GM21737 (cell line): ENCODE data around the gene MBOAT1.
"Not testable (repeated sequence)": the region's sequence is repeated elsewhere in the genome, so short reads cannot be mapped to it uniquely, and the experiment has no call there.

Experiments used
- ATAC-seq: cut with Tn5 transposase; IDR thresholded peaks from one replicate; pipeline ENCODE4 v1.9.1; 2021; ENCODE audit warnings: mild to moderate bottlenecking, moderate library complexity; ENCODE audit not compliant: unreplicated experiment

Gene MBOAT1

DNA sequence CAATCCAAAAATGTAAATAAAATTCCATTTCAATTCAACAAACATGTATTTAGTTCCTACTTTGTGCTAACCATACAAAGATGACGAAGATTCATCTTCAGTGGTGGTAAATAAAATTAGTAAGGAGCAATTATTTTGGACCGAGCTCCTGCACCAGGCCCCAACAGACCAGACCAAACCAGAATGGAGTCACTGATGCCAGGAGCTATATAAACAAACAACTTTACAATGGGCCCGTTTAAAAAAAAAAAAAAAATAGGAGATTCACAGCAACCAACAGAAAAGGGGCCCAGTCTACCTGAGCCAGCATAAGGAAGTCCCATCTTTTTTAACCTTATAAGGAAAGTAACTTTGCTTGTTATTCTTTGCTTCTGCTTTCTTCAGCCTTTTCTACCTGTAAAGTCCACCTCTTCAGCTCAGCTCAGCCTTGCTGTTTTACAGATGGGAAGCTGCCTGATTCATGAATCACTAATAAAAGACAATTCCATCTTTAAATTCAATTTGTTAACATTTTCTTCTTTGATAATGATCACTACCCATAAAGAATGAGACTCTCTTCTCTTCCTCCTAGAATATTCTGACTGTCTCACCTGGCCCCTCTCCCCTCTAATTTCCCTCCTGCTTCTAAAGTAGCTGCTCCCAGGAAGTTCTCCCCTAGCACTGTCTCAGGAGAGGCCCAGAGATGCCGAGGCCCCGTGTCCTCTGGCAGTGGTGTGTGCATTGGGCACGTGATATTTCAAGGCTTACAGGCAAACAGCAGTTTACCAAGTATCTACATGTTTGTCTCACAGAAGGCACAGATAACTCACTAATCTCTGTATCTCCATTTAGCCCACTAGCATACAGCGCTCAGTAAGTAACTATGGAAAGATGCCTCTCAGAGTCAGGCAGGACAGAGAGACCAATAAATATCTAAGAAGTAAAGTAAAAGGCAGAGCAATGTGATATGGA is 8.4 kb downstream of the MBOAT1 start:
- no peak for ATAC-seq

DNA sequence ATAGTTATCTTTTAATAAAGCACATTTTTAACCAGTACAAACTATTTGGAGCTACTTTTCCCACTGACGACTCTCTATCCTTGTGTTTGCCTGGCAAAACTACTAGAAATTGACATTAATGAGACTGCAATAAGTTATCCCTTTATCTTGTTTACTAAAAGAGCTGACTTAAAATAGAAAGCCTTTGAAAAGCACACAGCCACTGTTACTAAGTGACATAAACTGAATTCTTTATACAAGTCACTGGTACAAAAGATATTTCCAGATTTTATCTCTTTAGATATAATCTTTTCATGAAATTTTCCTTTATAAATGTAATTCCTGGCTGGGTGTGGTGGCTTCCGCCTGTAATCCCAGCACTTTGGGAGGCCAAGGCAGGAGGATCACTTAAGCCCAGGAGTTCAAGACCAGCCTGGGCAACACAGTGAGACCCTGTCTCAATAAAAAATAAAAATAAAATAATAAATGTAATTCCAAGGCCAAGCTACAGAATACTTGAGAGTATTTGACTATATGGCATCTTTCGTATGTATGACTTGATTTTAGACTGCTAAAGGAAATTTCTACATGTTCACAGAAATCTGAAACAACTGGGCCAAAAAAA is 9.5 kb downstream of the MBOAT1 start:
- ATAC-seq = no peak

DNA sequence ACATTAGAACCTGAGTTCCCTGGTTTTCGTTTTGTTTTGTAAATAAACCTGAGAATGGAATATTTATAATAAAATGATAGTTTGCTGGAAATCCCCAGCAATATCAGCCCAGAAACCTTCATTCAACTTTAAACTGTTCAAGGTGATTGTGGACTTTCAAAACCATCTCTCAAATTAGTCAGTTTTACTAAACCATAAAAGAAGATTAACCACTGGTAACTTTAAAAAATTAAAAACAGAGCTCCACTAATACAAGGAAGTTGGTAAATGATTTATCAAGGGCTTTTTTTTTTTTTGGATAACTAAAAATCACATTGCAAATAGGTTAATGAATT is 10.0 kb downstream of the MBOAT1 start:
- ATAC-seq = no peak

DNA sequence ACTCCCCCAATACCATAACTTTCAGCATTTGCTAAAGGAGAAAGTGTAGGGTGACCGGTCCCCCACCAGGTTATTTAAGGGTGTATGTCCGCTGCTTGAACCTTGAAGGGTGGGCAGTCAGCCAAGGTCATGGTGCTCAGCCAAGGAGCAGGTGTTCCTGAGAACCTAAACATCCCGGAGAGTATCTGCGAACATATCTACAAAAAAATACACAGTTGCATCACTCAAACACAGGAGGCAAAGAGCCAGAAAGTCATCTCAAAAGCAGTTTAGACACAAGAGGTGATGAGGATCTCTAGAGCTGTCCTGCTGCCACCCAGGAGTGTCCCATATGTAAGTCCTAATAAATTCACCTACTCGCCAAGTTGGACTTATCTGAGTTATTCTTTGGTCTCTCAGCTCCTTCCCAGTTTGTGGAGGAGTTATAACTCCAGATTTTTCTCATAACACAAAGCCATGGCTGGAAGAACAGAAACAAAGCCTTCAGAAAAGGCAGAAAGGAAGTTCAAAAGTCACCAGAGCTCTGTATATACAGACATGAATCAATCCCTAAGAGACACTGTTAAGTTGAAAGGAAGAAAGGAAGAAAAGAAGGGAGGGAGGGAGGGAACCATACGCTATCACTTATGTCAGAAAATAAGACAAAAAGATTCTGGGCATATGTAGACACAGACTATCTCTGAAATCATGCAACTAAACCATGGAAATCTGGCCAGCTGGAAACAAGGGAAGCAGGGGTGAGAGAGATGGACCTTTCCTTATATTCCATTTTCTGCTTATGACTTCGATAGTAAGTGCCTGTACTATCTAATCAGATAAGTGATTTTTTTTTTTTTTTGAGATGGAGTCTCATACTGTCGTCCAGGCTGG is 11.3 kb downstream of the MBOAT1 start:
- no peak for ATAC-seq

DNA sequence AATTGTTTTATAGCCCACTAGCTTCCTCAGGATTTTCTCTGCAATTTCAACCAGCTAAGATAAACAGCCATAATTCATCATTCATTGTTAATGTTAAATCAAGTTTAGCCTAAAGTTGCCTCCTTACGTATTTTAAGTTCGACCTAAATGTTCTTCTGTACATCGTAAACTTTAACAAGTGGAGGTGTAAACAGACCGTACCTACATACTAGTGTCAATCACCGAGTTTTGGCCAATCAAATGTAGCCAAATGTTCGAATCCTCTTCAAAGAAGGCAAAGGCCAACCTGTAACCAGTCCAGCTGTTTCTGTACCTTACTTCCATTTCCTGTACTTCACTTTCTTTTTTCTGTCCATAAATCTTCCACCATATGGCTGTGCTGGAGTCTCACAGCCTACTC is 13.5 kb downstream of the MBOAT1 start:
- no peak for ATAC-seq

DNA sequence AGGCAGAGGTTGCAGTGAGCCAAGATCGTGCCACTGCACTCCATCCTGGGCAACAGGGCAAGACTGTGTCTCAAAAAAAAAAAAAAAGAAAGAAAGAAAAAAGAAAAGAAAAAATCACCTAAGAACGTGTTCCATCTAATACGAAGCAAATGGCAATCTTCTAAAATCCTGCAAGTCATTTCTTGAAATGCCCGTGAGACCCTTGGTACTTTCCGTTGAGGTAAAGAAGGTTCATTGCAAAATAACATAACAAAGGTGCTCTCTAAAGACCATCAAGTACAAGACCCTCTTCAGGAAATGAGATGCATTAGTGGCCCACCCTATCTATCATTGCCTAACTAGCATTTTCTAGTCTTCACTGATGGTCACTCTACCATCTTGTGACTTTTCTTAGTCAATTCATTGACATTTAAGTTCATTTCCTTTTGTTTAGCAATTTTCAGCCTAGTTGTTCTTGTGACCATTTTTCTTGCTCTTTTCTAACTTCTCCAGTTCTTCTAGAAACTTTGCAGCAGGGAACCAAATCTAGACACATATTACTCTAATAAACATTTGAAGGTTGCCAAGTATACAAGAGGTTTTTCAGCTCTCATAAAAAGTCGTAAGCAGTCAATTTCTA is 14.0 kb downstream of the MBOAT1 start:
- no peak for ATAC-seq

DNA sequence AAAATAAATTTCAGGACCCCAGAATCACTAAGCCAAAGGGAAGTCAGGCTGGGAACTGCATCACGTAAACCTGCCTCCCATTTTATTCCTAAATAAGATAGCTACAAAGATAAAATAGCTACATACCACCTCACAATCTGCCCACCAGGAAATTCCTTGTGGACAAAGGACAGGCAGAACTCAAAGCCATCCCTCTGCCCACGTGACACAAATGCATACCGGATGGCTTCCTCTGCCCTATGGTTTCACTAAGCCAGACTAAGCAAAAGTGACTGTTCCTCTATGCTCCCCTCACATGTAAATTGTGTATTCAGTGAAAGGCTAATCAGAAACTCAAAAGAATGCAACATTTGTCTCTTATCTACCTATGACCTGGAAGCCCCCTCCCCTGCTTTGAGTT is 15.0 kb downstream of the MBOAT1 start:
- ATAC-seq = no peak

DNA sequence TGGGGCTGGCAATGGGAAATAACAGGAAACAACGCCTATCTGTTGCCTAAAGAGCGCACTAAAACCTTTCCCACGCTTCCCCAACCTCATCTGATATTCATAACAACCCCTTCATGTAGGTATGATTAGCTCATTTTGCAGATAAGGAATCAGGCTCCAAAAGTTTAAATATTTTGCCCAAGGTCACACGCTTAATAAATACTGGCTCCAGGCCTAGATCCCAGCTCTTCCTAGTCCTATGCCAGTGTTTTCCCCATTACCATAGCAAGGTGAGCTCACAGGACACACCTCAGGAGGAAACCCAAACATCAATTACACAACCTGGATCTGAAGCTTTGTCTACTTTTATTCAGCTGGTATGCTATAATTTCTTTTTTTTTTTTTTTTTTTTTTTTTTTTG is 19.6 kb downstream of the MBOAT1 start:
- ATAC-seq = no peak

DNA sequence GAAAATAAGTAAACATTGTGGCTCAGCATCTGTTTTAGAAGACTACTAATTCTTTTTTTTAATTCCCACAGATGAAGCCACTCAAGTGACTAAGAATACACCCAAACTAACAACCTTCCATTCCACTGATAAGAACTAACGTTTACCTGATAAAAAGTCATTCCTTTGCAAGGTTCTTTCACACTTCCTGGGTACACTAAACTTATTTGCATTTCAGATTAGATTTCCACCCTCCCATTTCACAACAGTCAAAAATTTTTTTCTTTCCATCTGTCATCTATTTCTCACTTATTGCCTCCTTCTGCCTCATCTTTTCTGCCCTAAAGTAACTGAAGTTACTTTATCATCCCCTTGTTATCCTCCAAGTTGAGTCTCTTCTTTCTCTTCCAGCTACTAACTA is 20.3 kb downstream of the MBOAT1 start:
- ATAC-seq = no peak

DNA sequence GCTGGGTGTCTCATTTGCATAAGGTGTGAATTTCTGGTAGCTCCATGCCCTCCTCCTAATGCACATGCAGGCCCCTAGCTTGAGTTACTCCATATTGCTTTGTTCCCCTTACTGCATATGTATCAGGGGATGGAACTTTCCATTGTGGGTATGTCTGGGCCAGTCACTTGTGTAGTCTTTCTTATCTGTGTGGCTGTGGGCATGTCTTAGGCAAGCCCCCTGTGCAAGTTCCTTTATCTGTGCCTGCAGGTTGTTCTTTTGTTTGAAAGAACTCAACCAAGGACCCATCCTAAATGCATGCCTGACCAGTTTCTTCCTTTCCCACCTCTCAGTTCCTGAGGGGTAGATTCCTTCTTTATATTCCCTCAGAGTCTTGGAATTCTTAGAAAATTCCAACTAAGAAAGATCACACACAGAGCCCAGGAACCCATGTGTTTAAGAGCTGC is 23.6 kb downstream of the MBOAT1 start:
- ATAC-seq = no peak

DNA sequence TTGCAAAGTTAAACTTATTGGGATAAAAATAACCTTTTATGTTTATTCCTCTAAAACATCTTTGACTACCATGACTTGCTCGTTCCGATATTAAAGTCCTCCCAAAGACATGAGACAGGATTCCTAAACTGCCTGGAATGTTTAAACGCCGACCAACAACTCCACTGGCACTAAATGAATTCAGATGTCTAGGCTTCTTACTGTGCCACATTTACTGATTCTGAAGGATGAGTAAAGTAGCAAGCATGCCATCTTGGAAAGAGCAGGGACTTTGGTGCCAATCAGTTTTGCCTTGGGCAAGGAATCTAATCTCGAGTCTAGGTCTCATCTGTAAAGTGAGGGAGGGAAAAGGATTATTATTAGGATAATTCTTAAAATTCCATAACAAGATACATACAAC is 25.3 kb downstream of the MBOAT1 start:
- no peak for ATAC-seq

DNA sequence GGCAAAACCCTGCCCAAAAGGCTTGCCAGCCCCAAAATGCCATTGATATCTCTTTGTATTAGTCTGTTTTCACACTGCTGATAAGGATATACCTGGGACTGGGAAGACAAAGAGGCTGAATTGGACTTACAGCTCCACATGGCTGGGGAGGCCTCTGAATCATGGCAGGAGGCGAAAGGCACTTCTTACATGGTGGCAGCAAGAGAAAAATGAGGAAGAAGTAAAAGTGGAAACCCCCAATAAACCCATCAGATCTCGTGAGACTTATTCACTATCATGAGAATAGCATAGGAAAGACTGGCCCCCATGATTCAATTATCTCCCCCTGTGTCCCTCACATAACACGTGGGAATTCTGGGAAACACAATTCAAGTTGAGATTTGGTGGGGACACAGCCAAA is 28.6 kb downstream of the MBOAT1 start:
- ATAC-seq = no peak

DNA sequence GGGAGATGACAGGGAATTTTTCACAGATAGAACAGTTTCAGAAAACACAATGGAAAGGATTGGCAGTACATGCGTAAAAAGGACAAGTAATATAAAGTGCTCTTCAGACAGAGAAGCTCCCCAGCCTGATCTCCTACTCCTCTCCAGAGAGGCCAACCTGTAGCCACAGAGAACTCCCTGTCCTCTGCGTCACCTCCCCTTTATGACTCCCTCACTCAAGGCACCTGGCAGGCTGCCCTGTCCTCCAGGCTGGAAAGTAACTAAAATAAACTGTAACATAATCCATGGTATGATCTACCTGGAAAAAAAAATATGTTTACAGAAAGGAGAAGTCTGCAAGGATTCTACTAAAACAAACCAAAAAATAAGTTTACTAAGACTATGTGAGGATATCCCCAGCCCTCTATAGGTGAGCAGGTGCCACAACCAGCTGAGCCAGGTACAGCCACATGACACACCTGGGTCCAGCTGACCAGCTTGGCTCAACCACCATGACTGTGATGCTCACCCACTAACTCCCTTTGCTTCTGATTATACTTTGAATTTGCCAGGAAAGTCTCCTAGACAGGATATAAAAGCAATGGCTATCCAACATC is 29.2 kb downstream of the MBOAT1 start:
- ATAC-seq = no peak

DNA sequence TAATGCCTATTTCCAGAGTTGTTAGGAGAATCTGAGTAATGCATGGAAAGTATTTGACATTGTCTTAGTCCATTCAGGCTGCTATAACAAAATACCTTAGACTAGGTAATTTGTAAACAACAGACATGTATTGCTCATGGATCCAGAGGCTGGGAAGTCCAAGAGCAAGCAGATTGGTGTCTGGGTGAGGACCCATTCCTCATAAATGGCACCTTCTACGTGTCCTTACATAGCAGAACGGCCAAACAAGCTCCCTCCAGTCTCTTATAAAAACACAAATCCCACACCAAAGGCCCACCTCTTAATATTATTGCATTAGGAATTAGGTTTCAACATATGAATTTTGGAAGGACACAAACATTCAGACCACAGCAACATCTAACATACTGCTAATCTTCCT is 30.2 kb downstream of the MBOAT1 start:
- ATAC-seq = no peak

DNA sequence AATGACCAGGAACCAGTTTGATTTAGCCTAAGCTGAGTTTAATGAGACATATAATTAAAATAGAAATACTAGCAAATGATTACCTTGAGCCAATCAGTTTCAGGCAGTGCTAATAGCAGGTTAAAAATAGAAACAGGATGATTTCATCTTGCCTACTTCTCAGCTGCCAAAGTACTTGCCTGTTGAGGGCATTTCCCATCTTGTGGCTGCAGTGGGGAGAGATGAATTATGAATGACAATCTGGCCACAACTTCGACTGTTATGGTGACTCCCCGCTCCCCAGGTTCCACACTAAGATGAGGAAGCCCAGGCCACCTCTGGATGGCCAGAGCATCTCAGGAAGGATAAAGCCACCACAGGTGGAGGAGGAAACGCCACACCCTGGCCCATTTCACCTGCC is 31.3 kb downstream of the MBOAT1 start:
- peak; percentile 76 for ATAC-seq

DNA sequence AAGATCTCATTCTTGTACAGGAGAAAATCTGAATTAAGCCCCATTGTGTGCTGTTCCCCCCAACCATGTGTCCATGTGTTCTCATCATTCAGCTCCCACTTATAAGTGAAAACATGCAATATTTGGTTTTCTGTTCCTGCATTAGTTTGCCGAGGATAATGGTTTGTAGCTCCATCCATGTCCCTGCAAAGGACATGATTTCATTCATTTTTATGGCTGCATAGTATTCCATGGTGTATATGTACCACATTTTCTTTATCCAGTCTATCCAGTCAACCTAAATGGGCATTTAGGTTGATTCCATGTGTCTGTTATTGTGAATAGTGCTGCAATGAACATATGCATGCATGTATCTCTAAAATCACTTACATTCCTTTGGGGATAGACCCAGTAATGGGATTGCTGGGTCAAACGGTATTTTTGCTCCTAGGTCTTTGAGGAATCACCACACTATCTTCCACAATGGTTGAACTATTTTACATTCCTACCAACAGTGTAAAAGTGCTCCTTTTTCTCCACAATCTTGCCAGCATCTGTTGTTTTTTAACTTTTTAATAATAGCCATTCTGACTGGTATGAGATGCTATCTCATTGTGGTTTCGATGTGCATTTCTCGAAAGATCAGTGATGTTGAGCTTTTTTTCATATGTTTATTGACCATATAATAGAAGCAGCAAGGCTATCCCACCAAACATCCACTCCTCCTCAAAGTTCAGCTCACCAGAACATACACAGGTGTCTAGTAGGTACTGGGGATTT is 32.8 kb downstream of the MBOAT1 start:
- ATAC-seq = not testable (repeated sequence)

DNA sequence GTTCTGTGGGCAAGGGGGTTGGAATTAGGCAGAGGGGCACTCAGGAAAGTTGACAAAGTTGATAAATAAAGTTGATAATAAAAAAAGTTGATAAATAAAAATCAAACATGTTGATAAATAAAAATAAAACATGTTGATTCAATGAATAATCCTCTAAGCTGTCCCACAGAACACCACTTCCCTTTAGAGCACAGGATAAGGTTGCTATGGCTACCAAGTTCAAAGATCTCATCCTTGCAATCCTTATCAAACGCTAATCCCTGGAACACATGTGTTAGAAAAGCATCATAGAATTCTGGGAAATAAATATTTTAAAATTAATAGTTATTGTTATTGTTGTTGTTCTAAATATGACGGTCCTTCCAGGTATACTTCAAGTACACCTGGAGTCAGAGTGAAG is 33.9 kb downstream of the MBOAT1 start:
- ATAC-seq = no peak

DNA sequence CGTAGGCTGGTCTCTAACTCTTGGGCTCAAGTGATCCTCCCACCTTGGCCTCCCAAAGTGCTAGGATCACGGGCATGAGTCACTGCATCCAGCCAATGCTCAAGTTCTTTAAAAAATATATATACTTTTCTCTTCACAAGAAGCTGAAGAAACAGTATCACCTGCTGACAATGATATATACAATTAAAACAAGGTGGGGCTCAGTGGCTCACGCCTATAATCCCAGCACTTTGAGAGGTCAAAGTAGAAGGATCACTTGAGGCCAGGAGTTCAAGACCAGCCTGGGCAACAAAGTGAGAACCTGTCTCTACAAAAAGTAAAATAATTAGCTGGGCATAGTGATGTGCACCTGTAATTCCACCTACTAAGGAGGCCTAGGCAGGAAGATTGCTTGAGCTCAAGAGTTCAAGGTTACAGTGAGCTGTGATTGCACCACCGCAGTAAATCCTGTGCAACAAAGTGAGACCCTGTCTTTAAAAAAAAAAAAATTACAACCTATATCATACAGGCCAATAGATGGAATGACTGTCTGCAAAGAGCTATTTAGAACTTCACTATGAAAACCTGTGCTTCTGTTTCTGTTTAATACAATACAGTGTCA is 36.4 kb downstream of the MBOAT1 start:
- ATAC-seq = no peak
